ENCODE results near the gene SLC26A3. TPM values are rescaled to one million over a fixed set of nuclear protein-coding genes. Genes with fewer than 3 reads are reported as not detected.

SLC26A3 gene
- total and polyA plus RNA-seq, 2 of the 8 experiments (the other 6 are each of a cell fraction or from before 2014, with no cell fraction given): not detected

DNA sequence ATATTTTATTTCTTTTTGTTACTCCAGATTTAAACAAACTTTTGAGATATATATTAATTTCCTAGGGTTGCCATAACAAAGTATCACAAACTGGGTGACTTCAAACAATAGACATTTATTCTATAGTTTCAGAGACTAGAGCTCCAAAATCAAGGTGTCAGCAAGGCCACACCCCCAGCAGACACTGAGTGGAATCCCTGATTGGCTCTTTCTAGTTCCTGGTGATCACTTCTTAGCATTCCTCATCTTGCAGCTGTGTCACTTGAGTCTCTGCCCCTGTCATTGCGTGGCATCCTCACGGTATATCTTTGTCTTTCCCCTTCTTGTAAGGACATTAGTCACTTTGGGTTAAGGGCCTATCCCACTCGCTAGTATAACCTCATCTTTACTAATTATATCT lies 7.6 kb upstream of the SLC26A3 start (continued):
- TF ChIP-seq, protein P1, sequence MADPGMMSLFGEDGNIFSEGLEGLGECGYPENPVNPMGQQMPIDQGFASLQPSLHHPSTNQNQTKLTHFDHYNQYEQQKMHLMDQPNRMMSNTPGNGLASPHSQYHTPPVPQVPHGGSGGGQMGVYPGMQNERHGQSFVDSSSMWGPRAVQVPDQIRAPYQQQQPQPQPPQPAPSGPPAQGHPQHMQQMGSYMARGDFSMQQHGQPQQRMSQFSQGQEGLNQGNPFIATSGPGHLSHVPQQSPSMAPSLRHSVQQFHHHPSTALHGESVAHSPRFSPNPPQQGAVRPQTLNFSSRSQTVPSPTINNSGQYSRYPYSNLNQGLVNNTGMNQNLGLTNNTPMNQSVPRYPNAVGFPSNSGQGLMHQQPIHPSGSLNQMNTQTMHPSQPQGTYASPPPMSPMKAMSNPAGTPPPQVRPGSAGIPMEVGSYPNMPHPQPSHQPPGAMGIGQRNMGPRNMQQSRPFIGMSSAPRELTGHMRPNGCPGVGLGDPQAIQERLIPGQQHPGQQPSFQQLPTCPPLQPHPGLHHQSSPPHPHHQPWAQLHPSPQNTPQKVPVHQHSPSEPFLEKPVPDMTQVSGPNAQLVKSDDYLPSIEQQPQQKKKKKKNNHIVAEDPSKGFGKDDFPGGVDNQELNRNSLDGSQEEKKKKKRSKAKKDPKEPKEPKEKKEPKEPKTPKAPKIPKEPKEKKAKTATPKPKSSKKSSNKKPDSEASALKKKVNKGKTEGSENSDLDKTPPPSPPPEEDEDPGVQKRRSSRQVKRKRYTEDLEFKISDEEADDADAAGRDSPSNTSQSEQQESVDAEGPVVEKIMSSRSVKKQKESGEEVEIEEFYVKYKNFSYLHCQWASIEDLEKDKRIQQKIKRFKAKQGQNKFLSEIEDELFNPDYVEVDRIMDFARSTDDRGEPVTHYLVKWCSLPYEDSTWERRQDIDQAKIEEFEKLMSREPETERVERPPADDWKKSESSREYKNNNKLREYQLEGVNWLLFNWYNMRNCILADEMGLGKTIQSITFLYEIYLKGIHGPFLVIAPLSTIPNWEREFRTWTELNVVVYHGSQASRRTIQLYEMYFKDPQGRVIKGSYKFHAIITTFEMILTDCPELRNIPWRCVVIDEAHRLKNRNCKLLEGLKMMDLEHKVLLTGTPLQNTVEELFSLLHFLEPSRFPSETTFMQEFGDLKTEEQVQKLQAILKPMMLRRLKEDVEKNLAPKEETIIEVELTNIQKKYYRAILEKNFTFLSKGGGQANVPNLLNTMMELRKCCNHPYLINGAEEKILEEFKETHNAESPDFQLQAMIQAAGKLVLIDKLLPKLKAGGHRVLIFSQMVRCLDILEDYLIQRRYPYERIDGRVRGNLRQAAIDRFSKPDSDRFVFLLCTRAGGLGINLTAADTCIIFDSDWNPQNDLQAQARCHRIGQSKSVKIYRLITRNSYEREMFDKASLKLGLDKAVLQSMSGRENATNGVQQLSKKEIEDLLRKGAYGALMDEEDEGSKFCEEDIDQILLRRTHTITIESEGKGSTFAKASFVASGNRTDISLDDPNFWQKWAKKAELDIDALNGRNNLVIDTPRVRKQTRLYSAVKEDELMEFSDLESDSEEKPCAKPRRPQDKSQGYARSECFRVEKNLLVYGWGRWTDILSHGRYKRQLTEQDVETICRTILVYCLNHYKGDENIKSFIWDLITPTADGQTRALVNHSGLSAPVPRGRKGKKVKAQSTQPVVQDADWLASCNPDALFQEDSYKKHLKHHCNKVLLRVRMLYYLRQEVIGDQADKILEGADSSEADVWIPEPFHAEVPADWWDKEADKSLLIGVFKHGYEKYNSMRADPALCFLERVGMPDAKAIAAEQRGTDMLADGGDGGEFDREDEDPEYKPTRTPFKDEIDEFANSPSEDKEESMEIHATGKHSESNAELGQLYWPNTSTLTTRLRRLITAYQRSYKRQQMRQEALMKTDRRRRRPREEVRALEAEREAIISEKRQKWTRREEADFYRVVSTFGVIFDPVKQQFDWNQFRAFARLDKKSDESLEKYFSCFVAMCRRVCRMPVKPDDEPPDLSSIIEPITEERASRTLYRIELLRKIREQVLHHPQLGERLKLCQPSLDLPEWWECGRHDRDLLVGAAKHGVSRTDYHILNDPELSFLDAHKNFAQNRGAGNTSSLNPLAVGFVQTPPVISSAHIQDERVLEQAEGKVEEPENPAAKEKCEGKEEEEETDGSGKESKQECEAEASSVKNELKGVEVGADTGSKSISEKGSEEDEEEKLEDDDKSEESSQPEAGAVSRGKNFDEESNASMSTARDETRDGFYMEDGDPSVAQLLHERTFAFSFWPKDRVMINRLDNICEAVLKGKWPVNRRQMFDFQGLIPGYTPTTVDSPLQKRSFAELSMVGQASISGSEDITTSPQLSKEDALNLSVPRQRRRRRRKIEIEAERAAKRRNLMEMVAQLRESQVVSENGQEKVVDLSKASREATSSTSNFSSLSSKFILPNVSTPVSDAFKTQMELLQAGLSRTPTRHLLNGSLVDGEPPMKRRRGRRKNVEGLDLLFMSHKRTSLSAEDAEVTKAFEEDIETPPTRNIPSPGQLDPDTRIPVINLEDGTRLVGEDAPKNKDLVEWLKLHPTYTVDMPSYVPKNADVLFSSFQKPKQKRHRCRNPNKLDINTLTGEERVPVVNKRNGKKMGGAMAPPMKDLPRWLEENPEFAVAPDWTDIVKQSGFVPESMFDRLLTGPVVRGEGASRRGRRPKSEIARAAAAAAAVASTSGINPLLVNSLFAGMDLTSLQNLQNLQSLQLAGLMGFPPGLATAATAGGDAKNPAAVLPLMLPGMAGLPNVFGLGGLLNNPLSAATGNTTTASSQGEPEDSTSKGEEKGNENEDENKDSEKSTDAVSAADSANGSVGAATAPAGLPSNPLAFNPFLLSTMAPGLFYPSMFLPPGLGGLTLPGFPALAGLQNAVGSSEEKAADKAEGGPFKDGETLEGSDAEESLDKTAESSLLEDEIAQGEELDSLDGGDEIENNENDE (IDR thresholded peaks at IDR 0.05; ENCODE audit: insufficient replicate concordance, low read length): no peak
- no peak for TF ChIP-seq SAP30 (IDR thresholded peaks at IDR 0.05; ENCODE audit: insufficient read depth, insufficient replicate concordance, low read length)
- no peak for TF ChIP-seq SP2 (IDR thresholded peaks at IDR 0.05; ENCODE audit: low read length)
- TF ChIP-seq BCL11A (IDR thresholded peaks at IDR 0.05; ENCODE audit: low read depth in 2 of 2, low read length in 2 of 2): no peak
- TF ChIP-seq ASH2L (IDR thresholded peaks at IDR 0.05; ENCODE audit: low read length): no peak
- TF ChIP-seq SIN3A (conservative IDR thresholded peaks at IDR 0.05 in 1 of 2, IDR thresholded peaks at IDR 0.05 in 1 of 2; ENCODE audit: low read depth in 1 of 2, low read length in 2 of 2): no peak
- TF ChIP-seq CREB1 (IDR thresholded peaks at IDR 0.05): no peak
- no peak for TF ChIP-seq KDM5A (IDR thresholded peaks at IDR 0.05; ENCODE audit: low read length)
